ENCODE measurements around the gene IKZF3. TPM values are rescaled to one million over a fixed set of nuclear protein-coding genes. Genes with fewer than 3 reads are reported as not detected.

Gene IKZF3
- total and polyA plus RNA-seq, 7 donors: 0.01 to 0.82 (median 0.14) TPM

DNA sequence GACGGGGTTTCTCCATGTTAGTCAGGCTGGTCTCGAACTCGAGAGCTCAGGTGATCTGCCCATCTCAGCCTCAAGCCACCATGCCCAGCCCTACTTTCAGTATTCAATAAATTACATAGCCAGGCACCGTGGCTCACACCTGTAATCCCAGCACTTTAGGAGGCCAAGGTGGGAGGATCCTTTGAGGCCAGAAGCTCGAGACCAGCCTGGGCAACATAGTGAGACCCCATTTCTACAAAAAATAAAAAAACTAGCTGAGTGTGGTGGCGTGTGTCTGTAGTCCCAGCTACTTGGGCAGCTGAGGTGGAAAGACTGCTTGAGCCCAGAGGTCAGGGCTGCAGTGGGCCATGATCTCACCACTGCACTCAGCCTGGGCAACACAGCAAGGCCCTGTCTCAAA lies 142.0 kb downstream of the IKZF3 start:
- Histone ChIP-seq H3K36me3 (ENCODE audit: insufficient read depth in 1 of 2, low read depth in 1 of 2) (peaks cover 0 to 83% of the 10 kb centered on the region in 2 donors), H3K27me3 (ENCODE audit: insufficient read depth in 3 of 3, low read length in 2 of 3) (no peaks in the 10 kb centered on the region), H3K27ac (no peak overlapping the region), H3K4me1 (no peaks in the 10 kb centered on the region), H3K9me3 (no peaks in the 10 kb centered on the region), H3K4me3 (no peak overlapping the region)
- WGBS, 3 donors: 93 to 95% (median 94%) methylated on average over 6 of the region's 6 CpGs
- intact Hi-C loops (cut with DNase I): no loop called here
- TF ChIP-seq, protein P1, sequence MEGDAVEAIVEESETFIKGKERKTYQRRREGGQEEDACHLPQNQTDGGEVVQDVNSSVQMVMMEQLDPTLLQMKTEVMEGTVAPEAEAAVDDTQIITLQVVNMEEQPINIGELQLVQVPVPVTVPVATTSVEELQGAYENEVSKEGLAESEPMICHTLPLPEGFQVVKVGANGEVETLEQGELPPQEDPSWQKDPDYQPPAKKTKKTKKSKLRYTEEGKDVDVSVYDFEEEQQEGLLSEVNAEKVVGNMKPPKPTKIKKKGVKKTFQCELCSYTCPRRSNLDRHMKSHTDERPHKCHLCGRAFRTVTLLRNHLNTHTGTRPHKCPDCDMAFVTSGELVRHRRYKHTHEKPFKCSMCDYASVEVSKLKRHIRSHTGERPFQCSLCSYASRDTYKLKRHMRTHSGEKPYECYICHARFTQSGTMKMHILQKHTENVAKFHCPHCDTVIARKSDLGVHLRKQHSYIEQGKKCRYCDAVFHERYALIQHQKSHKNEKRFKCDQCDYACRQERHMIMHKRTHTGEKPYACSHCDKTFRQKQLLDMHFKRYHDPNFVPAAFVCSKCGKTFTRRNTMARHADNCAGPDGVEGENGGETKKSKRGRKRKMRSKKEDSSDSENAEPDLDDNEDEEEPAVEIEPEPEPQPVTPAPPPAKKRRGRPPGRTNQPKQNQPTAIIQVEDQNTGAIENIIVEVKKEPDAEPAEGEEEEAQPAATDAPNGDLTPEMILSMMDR (IDR thresholded peaks at IDR 0.05): no peak
- ATAC-seq (no peak), DNase-seq (no peak)

- Histone ChIP-seq H3K4me1 (peaks cover 8% of the 10 kb centered on the region), H3K27me3 (ENCODE audit: insufficient read depth in 3 of 3, low read length in 2 of 3) (no peaks in the 10 kb centered on the region), H3K36me3 (ENCODE audit: insufficient read depth in 1 of 2, low read depth in 1 of 2) (peaks cover 0 to 76% of the 10 kb centered on the region in 2 donors), H3K9me3 (no peaks in the 10 kb centered on the region), H3K4me3 (no peak overlapping the region), H3K27ac (no peak overlapping the region)
- intact Hi-C loops (cut with DNase I): no loop called here
- ATAC-seq (no peak), DNase-seq (no peak)
- TF ChIP-seq, protein P1 (IDR thresholded peaks at IDR 0.05): no peak
- WGBS, 3 donors: 77 to 87% (median 83%) methylated on average over 7 of the region's 7 CpGs
These were observed 144.4 kb downstream of the IKZF3 start for GRCh38 chr17:39719563-39720355.

GRCh38 chr17:39717660-39718059 lies 146.5 kb downstream of the IKZF3 start:
- Histone ChIP-seq H3K36me3 (ENCODE audit: insufficient read depth in 1 of 2, low read depth in 1 of 2) (peaks cover 0 to 82% of the 10 kb centered on the region in 2 donors), H3K9me3 (no peaks in the 10 kb centered on the region), H3K27me3 (ENCODE audit: insufficient read depth in 3 of 3, low read length in 2 of 3) (no peaks in the 10 kb centered on the region), H3K4me1 (peaks cover 8% of the 10 kb centered on the region), H3K27ac (no peak overlapping the region), H3K4me3 (no peak overlapping the region)
- ATAC-seq (peak in 2 of 4 donors; percentile 62 to 67), DNase-seq (no peak)
- WGBS, 3 donors: 37 to 63% (median 45%) methylated on average over 6 of the region's 6 CpGs
- intact Hi-C loops (cut with DNase I): no loop called here
- TF ChIP-seq, protein P1 (IDR thresholded peaks at IDR 0.05): no peak

DNA sequence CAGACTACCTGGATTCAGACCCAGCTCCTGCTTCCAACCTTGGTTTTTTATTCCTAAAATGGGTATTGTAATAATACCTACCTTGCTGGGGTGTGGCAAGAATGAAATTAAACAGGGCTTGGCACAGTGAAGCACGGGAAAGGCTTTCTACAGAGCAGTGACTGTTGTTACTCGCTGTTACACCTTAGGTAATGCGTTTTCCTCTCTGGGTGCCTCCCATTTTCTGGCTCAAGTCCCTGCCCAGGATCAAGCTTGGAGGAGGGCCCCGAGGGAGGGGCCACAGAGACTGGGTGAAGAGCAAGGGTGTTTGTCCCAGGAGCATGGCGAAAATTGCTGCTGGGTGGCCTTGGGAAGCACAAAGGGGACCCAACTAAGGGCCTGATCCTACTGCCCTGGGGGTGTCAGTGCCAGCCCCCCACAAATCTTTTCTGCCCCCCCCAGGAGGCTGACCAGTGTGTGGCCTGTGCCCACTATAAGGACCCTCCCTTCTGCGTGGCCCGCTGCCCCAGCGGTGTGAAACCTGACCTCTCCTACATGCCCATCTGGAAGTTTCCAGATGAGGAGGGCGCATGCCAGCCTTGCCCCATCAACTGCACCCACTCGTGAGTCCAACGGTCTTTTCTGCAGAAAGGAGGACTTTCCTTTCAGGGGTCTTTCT lies 147.1 kb downstream of the IKZF3 start:
- Histone ChIP-seq H3K9me3 (no peaks in the 10 kb centered on the region), H3K27ac (peak overlapping the region; percentile 53), H3K4me3 (no peak overlapping the region), H3K27me3 (ENCODE audit: insufficient read depth in 3 of 3, low read length in 2 of 3) (no peaks in the 10 kb centered on the region), H3K4me1 (peaks cover 8% of the 10 kb centered on the region), H3K36me3 (ENCODE audit: insufficient read depth in 1 of 2, low read depth in 1 of 2) (peaks cover 0 to 83% of the 10 kb centered on the region in 2 donors)
- TF ChIP-seq, protein P1 (IDR thresholded peaks at IDR 0.05): no peak
- ATAC-seq (peak; percentile 49 to 77 (median 66)), DNase-seq (no peak)
- intact Hi-C loops (cut with DNase I): no loop called here
- 62 to 83% (median 70%) methylated on average over 11 of the region's 11 CpGs for WGBS, 3 donors

Measured in psoas muscle (tissue), 8 donors.